ENCODE data around the gene AGMO.

- TF ChIP-seq CTCF (IDR thresholded peaks at IDR 0.05) (no peak), POLR2A (IDR thresholded peaks at IDR 0.05) (no peak)
Measured at GRCh38 chr7:15561835-15562234, at the start of gene AGMO.
